ENCODE data around the gene TMX2. TPM values are rescaled to one million over a fixed set of nuclear protein-coding genes. Genes with fewer than 3 reads are reported as not detected.

The TMX2 gene
- polyA plus RNA-seq, 2 of the 4 experiments (the other 2 are of a cell fraction), result 140 to 168 TPM

- FAIRE-seq (no peak), ATAC-seq (no peak), DNase-seq (ENCODE audit: low read depth in 1 of 2, low spot score in 1 of 2) (no peak)
- Histone ChIP-seq H3K4me3 (no peak overlapping the region), H3K27ac (no peak overlapping the region), H3K4me1 (no peaks in the 10 kb centered on the region), H3K4me2 (no peak overlapping the region), H3K9me3 (no peaks in the 10 kb centered on the region)
- ChIA-PET POLR2A (no interaction called here), CTCF (interaction anchor here (3.3 kb wide), 1 partner anchor 18 kb away, joined by 10 read pairs; the partner anchor contains the start of gene BTBD18)
- TF ChIP-seq CHD4 (IDR thresholded peaks at IDR 0.05; ENCODE audit: borderline replicate concordance) (no peak), CHD2 (IDR thresholded peaks at IDR 0.05; ENCODE audit: low read length, partially characterized antibody) (no peak), HOXB13 (CRISPR knock-in tag; IDR thresholded peaks at IDR 0.05; ENCODE audit: low read depth) (no peak), ESRRA (IDR thresholded peaks at IDR 0.05; ENCODE audit: borderline replicate concordance, low read length) (no peak), HOXA7 (CRISPR knock-in tag; IDR thresholded peaks at IDR 0.05) (no peak), EHMT2 (IDR thresholded peaks at IDR 0.05; ENCODE audit: low read depth) (no peak), ZC3H11A (IDR thresholded peaks at IDR 0.05) (no peak), ATOH8 (CRISPR knock-in tag; IDR thresholded peaks at IDR 0.05; ENCODE audit: low read depth) (no peak), MYC (IDR thresholded peaks at IDR 0.05; ENCODE audit: borderline replicate concordance, low read length) (no peak), RFX5 (IDR thresholded peaks at IDR 0.05) (no peak), HMGXB4 (CRISPR knock-in tag; IDR thresholded peaks at IDR 0.05; ENCODE audit: borderline replicate concordance) (no peak), RAD21 (conservative IDR thresholded peaks at IDR 0.05 in 1 of 2, IDR thresholded peaks at IDR 0.05 in 1 of 2) (no peak), CBX2 (IDR thresholded peaks at IDR 0.05; ENCODE audit: borderline replicate concordance, low read depth) (no peak), HES2 (IDR thresholded peaks at IDR 0.05) (no peak), ZNF302 (CRISPR knock-in tag; IDR thresholded peaks at IDR 0.05) (no peak)
- 82% methylated on average over 1 of the region's 1 CpG for WGBS (ENCODE audit: missing lambda C conversion rate)
Measured at GRCh38 chr11:57732661-57733060, 20.3 kb downstream of the TMX2 start.

GRCh38 chr11:57735619-57736298, 23.4 kb downstream of the TMX2 start:
- TF ChIP-seq CHD2 (IDR thresholded peaks at IDR 0.05; ENCODE audit: low read length, partially characterized antibody), result no peak
- no peak for TF ChIP-seq ZC3H11A (IDR thresholded peaks at IDR 0.05)
- TF ChIP-seq HOXA7 (CRISPR knock-in tag; IDR thresholded peaks at IDR 0.05), result no peak
- TF ChIP-seq HEYL (CRISPR knock-in tag; IDR thresholded peaks at IDR 0.05), result no peak
- no peak for TF ChIP-seq FOXS1 (CRISPR knock-in tag; IDR thresholded peaks at IDR 0.05)
- FAIRE-seq (no peak), ATAC-seq (no peak), DNase-seq (ENCODE audit: low read depth in 1 of 2, low spot score in 1 of 2) (no peak)
- ChIA-PET POLR2A (interaction anchor here (0.6 to 1.6 kb wide), 2 partner anchors 14 to 24 kb away, joined by 4 to 5 read pairs; partner anchors contain the start of genes MED19 and TMX2), CTCF (interaction anchor here (1.2 to 1.9 kb wide), 4 partner anchors 7 to 65 kb away, joined by 4 to 7 read pairs (median 4); partner anchors contain the start of gene BTBD18)
- Histone ChIP-seq H3K4me3 (no peak overlapping the region), H3K4me2 (no peak overlapping the region), H3K27ac (no peak overlapping the region), H3K9me3 (no peaks in the 10 kb centered on the region), H3K4me1 (peaks cover 6% of the 10 kb centered on the region; the same call in 2 of the 3 replicates)
- WGBS (ENCODE audit: missing lambda C conversion rate), result 84% methylated on average over 3 of the region's 3 CpGs
